ENCODE measurements around the gene PLSCR2. TPM values are rescaled to one million over a fixed set of nuclear protein-coding genes. Genes with fewer than 3 reads are reported as not detected.
A peak's percentile ranks its signal among the peaks of the same experiment; 100 is the strongest.

The PLSCR2 gene
- not detected for total RNA-seq

DNA sequence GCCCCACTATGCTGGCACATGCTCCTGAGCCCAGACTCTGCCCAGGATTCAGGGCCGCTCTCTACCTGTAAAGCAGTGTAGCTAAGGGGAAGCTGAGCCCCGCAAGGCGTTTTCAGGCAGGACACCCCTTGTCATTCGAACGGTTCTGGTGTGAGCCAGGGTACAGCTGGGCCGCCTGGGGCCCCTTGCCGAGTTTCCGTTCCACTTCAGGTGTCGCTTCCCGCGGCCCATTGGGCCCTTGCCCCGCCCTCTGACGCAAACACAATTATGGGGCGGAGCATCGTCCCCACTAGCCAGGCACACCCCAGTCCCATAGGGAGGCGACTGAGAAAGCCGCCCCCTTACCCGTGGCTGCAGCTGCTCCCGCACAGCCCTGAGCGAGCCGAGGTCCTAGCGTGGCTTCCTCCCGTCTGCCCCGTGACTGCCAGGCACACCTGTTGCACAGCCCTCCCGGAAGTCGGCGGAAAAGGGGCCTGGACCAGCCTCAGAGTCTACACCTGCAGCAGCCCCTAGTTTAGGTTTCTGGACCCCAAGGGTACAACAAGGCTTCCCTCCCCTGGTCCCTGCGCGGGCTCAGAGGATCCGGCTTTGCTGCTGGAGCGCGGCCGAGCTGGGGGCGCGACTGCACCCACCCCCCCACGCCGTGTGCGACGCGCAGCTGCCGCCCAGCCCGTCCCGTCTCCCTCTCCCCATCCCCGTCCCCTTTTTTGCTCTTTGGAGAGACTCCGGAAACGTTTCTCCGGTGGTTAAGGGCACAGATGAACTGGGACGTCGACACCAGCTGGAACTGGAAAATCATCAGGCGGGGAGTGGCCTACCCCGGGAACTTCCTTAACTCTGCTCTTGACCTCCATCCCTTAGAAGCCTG lies at the start of gene PLSCR2:
TSS of gene PLSCR2 (minus strand) at position 412 of the 868 bp plus-strand sequence. CDS start 9,657 bp downstream, outside the sequence.
- intact Hi-C loops (cut with DNase I), result no loop called here
- DNase-seq, result peak; percentile 89 to 94 (median 90)
- Histone ChIP-seq H3K27me3 (no peaks in the 10 kb centered on the region), H3K4me1 (peaks cover 23% of the 10 kb centered on the region), H3K27ac (peak within 1 kb of the TSS; percentile 95 to 98 (median 96)), H3K4me3 (peak within 1 kb of the TSS; percentile 32 to 58), H3K36me3 (replicated peaks in 1 of 2; ENCODE audit: insufficient read depth in 1 of 2, low read depth in 2 of 2) (no peaks in the 10 kb centered on the region), H3K9me3 (no peaks in the 10 kb centered on the region)
- TF ChIP-seq, protein P1, sequence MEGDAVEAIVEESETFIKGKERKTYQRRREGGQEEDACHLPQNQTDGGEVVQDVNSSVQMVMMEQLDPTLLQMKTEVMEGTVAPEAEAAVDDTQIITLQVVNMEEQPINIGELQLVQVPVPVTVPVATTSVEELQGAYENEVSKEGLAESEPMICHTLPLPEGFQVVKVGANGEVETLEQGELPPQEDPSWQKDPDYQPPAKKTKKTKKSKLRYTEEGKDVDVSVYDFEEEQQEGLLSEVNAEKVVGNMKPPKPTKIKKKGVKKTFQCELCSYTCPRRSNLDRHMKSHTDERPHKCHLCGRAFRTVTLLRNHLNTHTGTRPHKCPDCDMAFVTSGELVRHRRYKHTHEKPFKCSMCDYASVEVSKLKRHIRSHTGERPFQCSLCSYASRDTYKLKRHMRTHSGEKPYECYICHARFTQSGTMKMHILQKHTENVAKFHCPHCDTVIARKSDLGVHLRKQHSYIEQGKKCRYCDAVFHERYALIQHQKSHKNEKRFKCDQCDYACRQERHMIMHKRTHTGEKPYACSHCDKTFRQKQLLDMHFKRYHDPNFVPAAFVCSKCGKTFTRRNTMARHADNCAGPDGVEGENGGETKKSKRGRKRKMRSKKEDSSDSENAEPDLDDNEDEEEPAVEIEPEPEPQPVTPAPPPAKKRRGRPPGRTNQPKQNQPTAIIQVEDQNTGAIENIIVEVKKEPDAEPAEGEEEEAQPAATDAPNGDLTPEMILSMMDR (IDR thresholded peaks at IDR 0.05), result no peak
- TF ChIP-seq POLR2A (IDR thresholded peaks at IDR 0.05), result peak; percentile 87 to 96 (median 94)
- 8 to 9% methylated on average over 28 to 51 of the region's 51 CpGs for WGBS, 2 donors
- peak; percentile 96 for ATAC-seq

- WGBS, 2 donors, result 42 to 50% methylated on average over 4 of the region's 4 CpGs
- H3K27me3 ChIP-seq, result no peaks in the 10 kb centered on the region
- DNase-seq (peak; percentile 35 to 66 (median 44)), ATAC-seq (peak; percentile 91)
- H3K4me3 ChIP-seq, result no peak overlapping the region
- peak overlapping the region; percentile 17 to 71 (median 51) for H3K27ac ChIP-seq
- TF ChIP-seq, protein P1 (IDR thresholded peaks at IDR 0.05), result no peak
- no peak for TF ChIP-seq POLR2A (IDR thresholded peaks at IDR 0.05)
- H3K9me3 ChIP-seq, result no peaks in the 10 kb centered on the region
- intact Hi-C loops (cut with DNase I), result no loop called here
- peaks cover 0 to 7% of the 10 kb centered on the region in 2 donors for H3K36me3 ChIP-seq (replicated peaks in 1 of 2; ENCODE audit: insufficient read depth in 1 of 2, low read depth in 2 of 2)
- H3K4me1 ChIP-seq, result peaks cover 26% of the 10 kb centered on the region
These were observed 48.5 kb upstream of the PLSCR2 start for GRCh38 chr3:146517684-146518435.

DNA sequence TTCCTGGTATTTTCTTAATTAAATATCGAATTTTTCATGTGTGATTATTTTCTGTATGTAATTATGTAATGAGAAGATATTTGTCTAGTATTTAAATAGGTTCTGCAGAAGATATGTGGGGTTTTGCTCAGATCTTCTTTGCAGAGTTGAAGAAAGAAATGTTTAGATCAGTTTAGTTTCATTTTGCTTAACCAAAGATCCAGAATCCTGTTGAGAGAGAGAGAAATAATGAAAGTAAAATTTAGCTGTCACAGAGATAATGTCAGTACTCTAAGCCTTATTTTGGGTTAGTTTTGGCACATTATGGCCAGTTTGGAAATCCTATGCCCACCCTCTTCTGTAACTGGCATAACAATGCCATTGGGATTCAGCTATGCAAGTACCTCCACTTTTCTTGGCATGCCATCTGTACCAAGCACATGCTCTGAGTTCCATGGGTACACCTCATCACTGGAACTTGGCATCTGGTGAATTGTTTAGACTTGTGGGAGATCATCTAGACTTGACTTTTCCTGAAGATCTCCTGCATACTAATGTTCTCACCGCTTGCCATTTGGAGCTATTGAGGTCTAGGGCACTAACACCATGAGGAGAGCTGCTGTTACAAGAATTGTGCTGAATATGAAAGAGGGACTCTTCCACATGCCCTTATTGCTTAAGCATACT lies 44.2 kb upstream of the PLSCR2 start:
- Histone ChIP-seq H3K27me3 (no peaks in the 10 kb centered on the region), H3K27ac (peak overlapping the region in 2 of 4 donors; percentile 44 to 81), H3K36me3 (replicated peaks in 1 of 2; ENCODE audit: insufficient read depth in 1 of 2, low read depth in 2 of 2) (peaks cover 0 to 3% of the 10 kb centered on the region in 2 donors), H3K4me3 (no peak overlapping the region), H3K4me1 (peaks cover 52% of the 10 kb centered on the region), H3K9me3 (no peaks in the 10 kb centered on the region)
- TF ChIP-seq POLR2A (IDR thresholded peaks at IDR 0.05), result no peak
- TF ChIP-seq, protein P1 (IDR thresholded peaks at IDR 0.05), result no peak
- WGBS, 2 donors, result 66 to 81% methylated on average over 2 of the region's 2 CpGs
- intact Hi-C loops (cut with DNase I), result no loop called here
- ATAC-seq (no peak), DNase-seq (no peak)

GRCh38 chr3:146511402-146512134 lies 42.2 kb upstream of the PLSCR2 start:
- Histone ChIP-seq H3K4me1 (peaks cover 51% of the 10 kb centered on the region), H3K4me3 (no peak overlapping the region), H3K27ac (peak overlapping the region; percentile 68 to 88 (median 84)), H3K36me3 (replicated peaks in 1 of 2; ENCODE audit: insufficient read depth in 1 of 2, low read depth in 2 of 2) (peaks cover 0 to 3% of the 10 kb centered on the region in 2 donors), H3K9me3 (no peaks in the 10 kb centered on the region), H3K27me3 (no peaks in the 10 kb centered on the region)
- TF ChIP-seq, protein P1 (IDR thresholded peaks at IDR 0.05), result no peak
- TF ChIP-seq POLR2A (IDR thresholded peaks at IDR 0.05), result peak in 2 of 3 donors; percentile 41 to 49
- WGBS, 2 donors, result 19 to 32% methylated on average over 3 of the region's 3 CpGs
- DNase-seq (peak in 2 of 4 donors; percentile 39 to 60), ATAC-seq (peak; percentile 89)
- intact Hi-C loops (cut with DNase I), result no loop called here
